Parathyroid adenoma (tissue), 2 donors: ENCODE results near the gene NAV3.

Experiments used
- H2AFZ ChIP-seq: fragments of 300-600 bp; sonication (generic); one replicate; pipeline ENCODE4 v1.7.0; 2017; ENCODE audit warnings: antibody characterized with exemption, mild to moderate bottlenecking
- H3K27ac ChIP-seq: fragments of 300-600 bp; sonication (generic); one replicate; pipeline ENCODE4 v1.7.0; 2017
- H3K27me3 ChIP-seq: fragments of 300-600 bp; sonication (generic); one replicate; pipeline ENCODE4 v1.7.0; 2017; ENCODE audit warnings: low read length; ENCODE audit not compliant: control insufficient read depth, insufficient read depth
- H3K36me3 ChIP-seq: fragments of 300-600 bp; sonication (generic); one replicate; pipeline ENCODE4 v1.7.0; 2017; ENCODE audit warnings: low read length; ENCODE audit not compliant: control insufficient read depth, insufficient read depth
- H3K4me1 ChIP-seq: fragments of 300-600 bp; sonication (generic); one replicate; pipeline ENCODE4 v1.7.0; 2017; ENCODE audit warnings: control low read depth
- H3K4me2 ChIP-seq: fragments of 300-600 bp; sonication (generic); one replicate; pipeline ENCODE4 v1.7.0; 2017; ENCODE audit warnings: low read length
- H3K4me3 ChIP-seq: fragments of 300-600 bp; sonication (generic); one replicate; pipeline ENCODE4 v1.7.0; 2017; ENCODE audit warnings: low read depth, low read length
- H3K79me2 ChIP-seq: fragments of 300-600 bp; sonication (generic); one replicate; pipeline ENCODE4 v1.7.0; 2017; ENCODE audit warnings: control low read depth
- H3K9ac ChIP-seq: fragments of 300-600 bp; sonication (generic); one replicate; pipeline ENCODE4 v1.7.0; 2017; ENCODE audit warnings: mild to moderate bottlenecking
- H3K9me3 ChIP-seq: fragments of 300-600 bp; sonication (generic); one replicate; pipeline ENCODE4 v1.7.0; 2017; ENCODE audit warnings: low read length; ENCODE audit not compliant: control insufficient read depth
- TF ChIP-seq, protein P1 (sequence below): fragments of 300-600 bp; sonication (generic); IDR thresholded peaks from one replicate; pipeline ENCODE4 v1.7.0; 2017; ENCODE audit warnings: antibody characterized with exemption, mild to moderate bottlenecking
- donor health status: primary hyperparathyroidism.

NAV3 gene

DNA sequence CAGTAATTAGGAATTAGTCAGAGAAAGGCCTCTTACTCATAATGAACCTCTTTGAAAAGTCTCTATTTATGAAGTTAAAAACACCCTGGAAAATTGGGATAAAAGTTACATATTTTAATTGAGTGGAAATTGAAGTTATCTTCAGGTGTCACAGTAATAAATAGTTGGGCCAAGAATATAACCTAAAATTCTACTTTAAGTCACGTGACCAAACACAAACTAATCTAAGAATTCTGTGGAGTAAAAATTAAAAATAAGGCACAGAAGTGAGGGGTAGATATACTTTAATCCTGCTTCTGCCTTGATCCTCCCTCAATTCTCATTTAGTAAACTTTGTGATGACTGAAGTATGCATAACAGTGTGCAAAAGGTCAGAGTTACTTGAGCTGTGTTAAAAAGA lies 226.4 kb downstream of the NAV3 start:
- no peaks in the 10 kb centered on the region for H3K4me1 ChIP-seq
- no peak overlapping the region for H3K4me2 ChIP-seq
- no peaks in the 10 kb centered on the region for H3K36me3 ChIP-seq
- H3K27ac ChIP-seq: no peak overlapping the region
- no peak overlapping the region for H2AFZ ChIP-seq
- no peak overlapping the region for H3K9ac ChIP-seq
- TF ChIP-seq, protein P1, sequence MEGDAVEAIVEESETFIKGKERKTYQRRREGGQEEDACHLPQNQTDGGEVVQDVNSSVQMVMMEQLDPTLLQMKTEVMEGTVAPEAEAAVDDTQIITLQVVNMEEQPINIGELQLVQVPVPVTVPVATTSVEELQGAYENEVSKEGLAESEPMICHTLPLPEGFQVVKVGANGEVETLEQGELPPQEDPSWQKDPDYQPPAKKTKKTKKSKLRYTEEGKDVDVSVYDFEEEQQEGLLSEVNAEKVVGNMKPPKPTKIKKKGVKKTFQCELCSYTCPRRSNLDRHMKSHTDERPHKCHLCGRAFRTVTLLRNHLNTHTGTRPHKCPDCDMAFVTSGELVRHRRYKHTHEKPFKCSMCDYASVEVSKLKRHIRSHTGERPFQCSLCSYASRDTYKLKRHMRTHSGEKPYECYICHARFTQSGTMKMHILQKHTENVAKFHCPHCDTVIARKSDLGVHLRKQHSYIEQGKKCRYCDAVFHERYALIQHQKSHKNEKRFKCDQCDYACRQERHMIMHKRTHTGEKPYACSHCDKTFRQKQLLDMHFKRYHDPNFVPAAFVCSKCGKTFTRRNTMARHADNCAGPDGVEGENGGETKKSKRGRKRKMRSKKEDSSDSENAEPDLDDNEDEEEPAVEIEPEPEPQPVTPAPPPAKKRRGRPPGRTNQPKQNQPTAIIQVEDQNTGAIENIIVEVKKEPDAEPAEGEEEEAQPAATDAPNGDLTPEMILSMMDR: no peak
- no peak overlapping the region for H3K4me3 ChIP-seq
- H3K27me3 ChIP-seq: no peaks in the 10 kb centered on the region
- no peaks in the 10 kb centered on the region for H3K9me3 ChIP-seq
- H3K79me2 ChIP-seq: no peaks in the 10 kb centered on the region

DNA sequence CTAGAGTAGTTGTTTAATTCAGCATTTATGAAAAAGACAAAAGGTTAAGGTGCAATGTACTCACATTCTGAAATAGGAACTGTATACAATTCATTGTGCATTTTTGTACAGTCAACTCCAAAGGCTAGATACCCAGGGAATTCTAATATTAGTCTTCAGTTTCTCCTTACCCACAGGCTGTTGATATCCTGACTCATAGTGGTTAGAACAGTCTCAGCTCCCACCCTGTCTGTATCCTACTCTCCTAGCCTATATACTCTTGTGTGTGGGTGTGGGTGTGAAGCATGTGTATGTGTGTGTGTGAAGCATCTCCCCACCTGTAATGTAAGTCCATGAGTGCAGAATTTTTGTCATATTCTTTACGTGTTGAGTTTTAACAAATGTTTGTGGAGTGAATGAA lies 229.5 kb downstream of the NAV3 start:
- H3K27me3 ChIP-seq: no peaks in the 10 kb centered on the region
- no peak overlapping the region for H3K27ac ChIP-seq
- no peaks in the 10 kb centered on the region for H3K9me3 ChIP-seq
- H3K79me2 ChIP-seq: no peaks in the 10 kb centered on the region
- no peak overlapping the region for H3K4me2 ChIP-seq
- H2AFZ ChIP-seq: no peak overlapping the region
- TF ChIP-seq, protein P1: no peak
- H3K4me3 ChIP-seq: no peak overlapping the region
- peaks cover 2% of the 10 kb centered on the region for H3K4me1 ChIP-seq
- no peak overlapping the region for H3K9ac ChIP-seq
- no peaks in the 10 kb centered on the region for H3K36me3 ChIP-seq

DNA sequence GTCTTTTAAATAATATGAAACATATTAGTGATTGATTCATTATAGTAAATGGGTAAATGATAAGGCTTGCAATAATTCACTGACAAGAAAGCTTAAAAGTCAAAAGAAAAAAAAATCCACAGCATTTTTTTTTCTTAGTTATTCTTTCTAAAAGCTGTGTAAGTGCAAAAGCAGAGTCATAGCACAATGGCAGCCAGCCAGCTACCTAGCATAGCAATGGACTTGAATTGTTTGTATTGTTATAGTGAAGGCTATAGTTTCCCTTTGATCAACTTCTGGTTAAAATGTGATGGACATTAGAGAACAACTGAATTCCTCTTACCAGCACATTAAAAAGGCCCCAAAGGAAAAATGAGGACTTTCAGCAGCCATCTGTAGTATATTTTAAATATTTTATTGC lies 232.1 kb downstream of the NAV3 start:
- no peaks in the 10 kb centered on the region for H3K9me3 ChIP-seq
- no peak overlapping the region for H2AFZ ChIP-seq
- H3K4me1 ChIP-seq: peaks cover 7% of the 10 kb centered on the region
- H3K79me2 ChIP-seq: no peaks in the 10 kb centered on the region
- H3K4me3 ChIP-seq: no peak overlapping the region
- TF ChIP-seq, protein P1: no peak
- no peaks in the 10 kb centered on the region for H3K27me3 ChIP-seq
- H3K27ac ChIP-seq: no peak overlapping the region
- no peak overlapping the region for H3K4me2 ChIP-seq
- no peaks in the 10 kb centered on the region for H3K36me3 ChIP-seq
- no peak overlapping the region for H3K9ac ChIP-seq

DNA sequence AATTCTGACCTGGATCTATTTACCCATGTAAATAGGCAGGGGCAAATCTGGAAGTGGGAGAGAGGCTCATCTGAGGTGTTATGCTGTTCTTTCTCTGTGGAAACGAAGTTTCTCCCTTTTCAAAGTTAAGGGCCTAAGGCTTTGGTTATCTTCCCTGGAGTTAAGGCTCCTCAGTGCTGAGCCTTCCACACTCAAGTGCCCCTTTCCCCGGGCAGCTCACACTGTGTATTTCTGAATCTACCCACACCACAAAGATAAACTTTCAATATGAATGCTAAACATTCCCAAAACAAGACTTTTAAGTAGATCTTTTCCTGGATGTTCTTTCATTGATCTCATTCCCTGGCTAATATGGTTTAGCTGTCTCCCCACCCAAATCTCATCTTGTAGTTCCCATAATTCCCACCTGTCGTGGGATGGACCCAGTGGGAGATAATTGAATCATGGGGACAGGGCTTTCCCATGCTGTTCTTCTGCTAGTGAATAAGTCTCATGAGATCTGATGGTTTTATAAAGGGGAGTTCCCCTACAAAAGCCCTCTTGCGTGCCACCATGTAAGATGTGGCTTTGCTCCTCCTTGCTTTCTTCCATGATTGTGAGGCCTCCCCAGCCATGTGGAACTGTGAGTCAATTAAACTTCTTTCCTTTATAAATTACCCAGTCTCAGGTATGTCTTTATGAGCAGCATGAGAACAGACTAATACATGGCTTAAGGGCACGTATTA lies 251.1 kb downstream of the NAV3 start:
- no peaks in the 10 kb centered on the region for H3K27me3 ChIP-seq
- no peak overlapping the region for H3K4me2 ChIP-seq
- H3K79me2 ChIP-seq: no peaks in the 10 kb centered on the region
- no peak overlapping the region for H3K27ac ChIP-seq
- no peaks in the 10 kb centered on the region for H3K4me1 ChIP-seq
- no peaks in the 10 kb centered on the region for H3K36me3 ChIP-seq
- TF ChIP-seq, protein P1: no peak
- H3K4me3 ChIP-seq: no peak overlapping the region
- no peaks in the 10 kb centered on the region for H3K9me3 ChIP-seq
- H2AFZ ChIP-seq: no peak overlapping the region
- no peak overlapping the region for H3K9ac ChIP-seq

DNA sequence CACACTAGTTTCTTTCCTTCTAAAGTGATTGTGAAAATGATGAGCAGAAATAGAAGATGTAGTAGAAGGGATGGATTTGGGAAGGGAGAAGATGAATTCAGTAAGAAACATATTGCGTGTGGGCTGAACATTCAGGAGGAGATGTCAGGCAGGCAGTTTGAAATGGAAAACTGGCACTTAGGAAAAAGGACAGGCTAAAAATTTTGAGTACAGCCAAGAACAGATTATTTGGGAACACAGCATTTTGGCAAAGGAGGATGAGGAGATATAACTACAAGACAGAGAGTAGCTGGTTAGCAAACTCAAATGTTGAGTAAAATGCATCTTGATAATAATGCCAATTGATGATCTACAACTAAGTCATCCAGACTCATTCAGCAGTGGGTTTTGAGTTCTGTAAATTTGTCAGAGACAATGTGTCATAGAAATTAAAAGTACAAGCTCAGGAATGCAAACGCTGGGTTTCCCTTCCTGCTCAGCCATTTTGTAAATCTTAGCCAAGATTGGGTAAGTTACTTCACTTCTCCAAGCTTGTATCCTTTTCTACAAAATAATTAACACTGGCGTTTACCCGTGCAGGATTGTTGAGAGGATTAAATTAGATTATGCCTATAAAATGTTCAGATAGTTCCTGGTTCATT lies 255.0 kb downstream of the NAV3 start:
- H3K36me3 ChIP-seq: no peaks in the 10 kb centered on the region
- H3K9me3 ChIP-seq: no peaks in the 10 kb centered on the region
- H3K27me3 ChIP-seq: no peaks in the 10 kb centered on the region
- H3K4me2 ChIP-seq: no peak overlapping the region
- H3K79me2 ChIP-seq: no peaks in the 10 kb centered on the region
- no peak overlapping the region for H3K27ac ChIP-seq
- no peaks in the 10 kb centered on the region for H3K4me1 ChIP-seq
- no peak overlapping the region for H3K9ac ChIP-seq
- no peak overlapping the region for H3K4me3 ChIP-seq
- TF ChIP-seq, protein P1: no peak
- no peak overlapping the region for H2AFZ ChIP-seq
